C4-2B (cell line): Measurements from ENCODE around the gene IRF2BP1.

Source experiments
- CTCF ChIP-seq: fragments of 450-650 bp; conservative IDR thresholded peaks from 2 replicates; pipeline ENCODE4 v1.5.1; 2017; ENCODE audit warnings: mild to moderate bottlenecking
- ZFX ChIP-seq: fragments of 450-650 bp; IDR thresholded peaks from 2 replicates; pipeline ENCODE4 v1.6.1; 2017

GRCh38 chr19:45882652-45883585, 3.0 kb downstream of the IRF2BP1 start:
- TF ChIP-seq CTCF, result peak; percentile 91
- TF ChIP-seq ZFX, result peak; percentile 28; the same call in 1 of the 2 replicates
